PC-3 (cell line): Measurements from ENCODE around the gene PTPRA.

Source experiments
- CTCF ChIP-seq: fragments of 300-600 bp; sonication (generic); conservative IDR thresholded peaks from 2 replicates; pipeline ENCODE4 v1.5.1; 2017; ENCODE audit warnings: antibody characterized with exemption, low read depth, mild to moderate bottlenecking, low read length
- EZH2 ChIP-seq: fragments of 300-600 bp; sonication (generic); IDR thresholded peaks from one replicate; pipeline ENCODE4 v1.6.1; 2017; ENCODE audit warnings: antibody characterized with exemption, mild to moderate bottlenecking, low read length; ENCODE audit not compliant: unreplicated experiment
- EZH2phosphoT487 ChIP-seq: fragments of 300-600 bp; sonication (generic); IDR thresholded peaks from 2 replicates; pipeline ENCODE4 v1.6.1; 2018; ENCODE audit warnings: mild to moderate bottlenecking, antibody characterized with exemption, low read length, borderline replicate concordance

- TF ChIP-seq CTCF (no peak), EZH2 (no peak), EZH2phosphoT487 (no peak)
These were observed 23.8 kb upstream of the PTPRA start for GRCh38 chr20:2849529-2849928.
